Ovary (tissue), 9 donors: ENCODE measurements around the gene CNTRL. TPM values are rescaled to one million over a fixed set of nuclear protein-coding genes. Genes with fewer than 3 reads are reported as not detected.

Experiments
- DNase-seq, 5 donors: peaks; one replicate each; pipeline ENCODE4 v3.0.0-alpha.2; 2019 to 2020
- H3K27ac ChIP-seq, 2 donors: fragments of 200-600 bp; one replicate each; pipeline versions ENCODE4 v1.5.1 to v1.8.0; 2019 to 2022
- H3K27me3 ChIP-seq: fragments of 200-600 bp; one replicate; pipeline ENCODE4 v1.8.0; 2022
- H3K36me3 ChIP-seq: fragments of 200-600 bp; sonication (generic); one replicate; pipeline ENCODE4 v1.5.1; 2019
- H3K4me1 ChIP-seq: one replicate; pipeline ENCODE4 v1.8.1; 2013; ENCODE audit warnings: mild to moderate bottlenecking, moderate library complexity; ENCODE audit not compliant: insufficient read depth
- H3K4me3 ChIP-seq: fragments of 200-600 bp; sonication (generic); one replicate; pipeline ENCODE4 v1.5.1; 2017
- H3K9me3 ChIP-seq, 2 donors: fragments of 200-600 bp in 1 of 2; sonication (generic) in 1 of 2; one replicate each; pipeline versions ENCODE4 v1.5.1 to v1.8.1; 2013 to 2019; ENCODE audit warnings: mild to moderate bottlenecking in 1 of 2, moderate library complexity in 1 of 2
- CTCF ChIP-seq, 3 donors: fragments of 450-650 bp in 2 of 3; fragments of 200-600 bp in 1 of 3; IDR thresholded peaks; one replicate each; pipeline versions ENCODE4 v1.5.1 to v1.8.0; 2016 to 2022; ENCODE audit warnings: antibody characterized with exemption in 3 of 3, mild to moderate bottlenecking in 1 of 3
- EP300 ChIP-seq: sonication (generic); formaldehyde crosslinking; IDR thresholded peaks from one replicate; pipeline ENCODE4 v1.6.1; 2017; ENCODE audit warnings: antibody characterized with exemption
- POLR2A ChIP-seq: fragments of 450-650 bp; IDR thresholded peaks from one replicate; pipeline ENCODE4 v1.6.1; 2017; ENCODE audit warnings: antibody characterized with exemption, mild to moderate bottlenecking, moderate library complexity
- WGBS, 3 donors: extraction: QIAGEN DNeasy Blood & Tissue Kit in 1 of 3; methylation state at CpG; one replicate each; pipeline versions ENCODE4 v1.1.5 to v1.1.7; 2013 to 2017; 5-methylcytosine and 5-hydroxymethylcytosine counted together
- intact Hi-C, 4 donors: fragments of 100-400 bp; cut with DNase I; formaldehyde crosslinking; loops; one replicate each; pipeline versions ENCODE4 v1.11.0 to v1.15.1; 2022 to 2023
- polyA plus RNA-seq, 2 donors: library from polyadenylated mRNA; stranded (reverse); fragments of 200-250 nt in 1 of 2; fragments of 350-450 nt in 1 of 2; fragmentation: Illumina TruSeq in 1 of 2; extraction: RNeasy Lipid Tissue Mini Kit (QIAGEN cat#74804) in 1 of 2; gene quantifications; one replicate each; pipeline ENCODE4 v1.2.3, GENCODE V29; 2013 to 2014
- total RNA-seq, 7 donors: library from RNA; depleted of rRNA in 2 of 7; stranded (reverse); fragments of >200 nt in 2 of 7; fragmentation: NEBNext Ultra II Directional in 3 of 7; extraction: Animal tissue kit (Norgen Biotek cat#: 25700) in 3 of 7; gene quantifications; one replicate each; pipeline versions ENCODE4 v1.1.0 to v1.2.4, GENCODE V29; 2016 to 2023
- donor health status: DM: no; HTN: no; CAD: no; lungs with moderate emphysema.
- donor health status: DM: no; HTN: no; CAD: no.
- donor health status: Bipolar disorder and iron deficiency.
- donor health status: DM: yes; HTN: yes; CAD: no.
- donor health status: DM: no; HTN: no; CAD: no.
- donor health status: DM: yes; HTN: yes; CAD: no.

Gene CNTRL
- total and polyA plus RNA-seq, 9 donors: 10.0 to 27.2 (median 19.0) TPM

GRCh38 chr9:121192518-121192917, 117.8 kb downstream of the CNTRL start:
- 46 to 54% (median 52%) methylated on average over 1 of the region's 1 CpG for WGBS, 3 donors
- no peaks in the 10 kb centered on the region for H3K9me3 ChIP-seq
- H3K4me1 ChIP-seq: peaks cover 6% of the 10 kb centered on the region
- no peaks in the 10 kb centered on the region for H3K27me3 ChIP-seq
- DNase-seq: no peak
- intact Hi-C loops: no loop called here
- H3K36me3 ChIP-seq: no peaks in the 10 kb centered on the region
- TF ChIP-seq POLR2A: no peak
- TF ChIP-seq CTCF (IDR thresholded peaks at IDR 0.05): no peak
- no peak for TF ChIP-seq EP300
- no peak overlapping the region for H3K27ac ChIP-seq
- H3K4me3 ChIP-seq: no peak overlapping the region

- Histone ChIP-seq H3K36me3 (no peaks in the 10 kb centered on the region), H3K4me3 (no peak overlapping the region), H3K27me3 (no peaks in the 10 kb centered on the region), H3K27ac (no peak overlapping the region), H3K4me1 (peaks cover 6% of the 10 kb centered on the region), H3K9me3 (no peaks in the 10 kb centered on the region)
- TF ChIP-seq EP300 (no peak), CTCF (IDR thresholded peaks at IDR 0.05) (no peak), POLR2A (no peak)
- 0% methylated on average over 1 of the region's 1 CpG for WGBS, 3 donors
- intact Hi-C loops: no loop called here
- no peak for DNase-seq
These were observed 118.3 kb downstream of the CNTRL start for GRCh38 chr9:121192959-121193640.

- Histone ChIP-seq H3K4me1 (peaks cover 8% of the 10 kb centered on the region), H3K36me3 (no peaks in the 10 kb centered on the region), H3K9me3 (no peaks in the 10 kb centered on the region), H3K27ac (no peak overlapping the region), H3K27me3 (no peaks in the 10 kb centered on the region), H3K4me3 (no peak overlapping the region)
- 50 to 59% (median 56%) methylated on average over 1 of the region's 1 CpG for WGBS, 3 donors
- intact Hi-C loops: no loop called here
- TF ChIP-seq EP300: no peak
- no peak for TF ChIP-seq CTCF (IDR thresholded peaks at IDR 0.05)
- no peak for TF ChIP-seq POLR2A
- no peak for DNase-seq
These were observed 120.0 kb downstream of the CNTRL start for GRCh38 chr9:121194730-121195129.

- intact Hi-C loops: no loop called here
- no peaks in the 10 kb centered on the region for H3K27me3 ChIP-seq
- no peak overlapping the region for H3K27ac ChIP-seq
- H3K4me1 ChIP-seq: peaks cover 7% of the 10 kb centered on the region
- no peak for DNase-seq
- WGBS, 3 donors: 57 to 59% (median 58%) methylated on average over 4 of the region's 4 CpGs
- H3K9me3 ChIP-seq: no peaks in the 10 kb centered on the region
- no peaks in the 10 kb centered on the region for H3K36me3 ChIP-seq
- H3K4me3 ChIP-seq: no peak overlapping the region
- TF ChIP-seq EP300: no peak
- TF ChIP-seq POLR2A: no peak
- TF ChIP-seq CTCF (IDR thresholded peaks at IDR 0.05): no peak
These were observed 121.6 kb downstream of the CNTRL start for GRCh38 chr9:121196389-121196788.
